ENCODE measurements around the gene FAM234B. TPM values are rescaled to one million over a fixed set of nuclear protein-coding genes. Genes with fewer than 3 reads are reported as not detected.
"Not testable (repeated sequence)": the region's sequence is repeated elsewhere in the genome, so short reads cannot be mapped to it uniquely, and the experiment has no call there.

The FAM234B gene
- total RNA-seq, 1 donor from 2014 or later, result 1.8 TPM

DNA sequence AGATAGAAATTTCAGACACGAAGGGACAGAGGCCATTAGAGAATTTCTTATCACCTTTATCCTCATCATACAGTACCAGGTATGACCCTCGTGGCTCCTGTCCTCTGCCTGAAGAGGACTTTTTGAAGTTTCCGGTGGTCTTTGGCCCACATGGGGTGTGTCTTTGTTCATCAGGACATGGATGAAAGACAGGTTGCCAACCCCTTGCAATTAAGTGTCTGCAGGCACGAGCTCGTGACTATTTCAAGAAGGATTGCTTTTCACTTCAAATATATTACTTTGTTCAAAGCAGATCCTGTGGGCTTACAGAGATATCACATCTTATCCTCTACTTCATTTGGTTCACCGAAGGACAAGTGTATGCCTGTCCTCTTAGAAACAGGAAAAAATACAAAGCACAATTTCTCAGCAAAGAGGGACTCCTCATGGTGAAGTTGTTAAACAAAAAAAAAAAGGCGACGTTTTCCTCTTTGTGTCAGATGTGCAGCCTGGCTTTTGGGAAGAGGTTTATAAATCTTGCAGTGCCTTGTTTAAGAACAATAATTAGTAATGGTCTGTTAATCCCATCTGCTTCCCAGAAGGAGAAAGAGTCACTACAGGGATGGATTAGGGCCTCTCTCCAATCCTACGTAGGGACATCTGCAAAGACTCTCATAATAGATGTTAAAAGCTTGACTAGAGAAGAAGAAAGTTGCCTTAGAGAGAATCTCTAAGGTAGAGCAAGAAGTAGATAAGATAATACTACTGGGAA is 13.5 kb upstream of the FAM234B start:
- intact Hi-C loops (cut with micrococcal nuclease), result no loop called here
- no peak for TF ChIP-seq CTCF (IDR thresholded peaks at IDR 0.05; ENCODE audit: borderline replicate concordance)
- Histone ChIP-seq H3K4me1 (no peaks in the 10 kb centered on the region), H3K9me3 (replicated peaks) (no peaks in the 10 kb centered on the region), H3K36me3 (no peaks in the 10 kb centered on the region), H3K4me3 (no peak overlapping the region), H3K27me3 (ENCODE audit: low read depth) (no peaks in the 10 kb centered on the region), H3K27ac (replicated peaks) (no peak overlapping the region)
- DNase-seq, result no peak

DNA sequence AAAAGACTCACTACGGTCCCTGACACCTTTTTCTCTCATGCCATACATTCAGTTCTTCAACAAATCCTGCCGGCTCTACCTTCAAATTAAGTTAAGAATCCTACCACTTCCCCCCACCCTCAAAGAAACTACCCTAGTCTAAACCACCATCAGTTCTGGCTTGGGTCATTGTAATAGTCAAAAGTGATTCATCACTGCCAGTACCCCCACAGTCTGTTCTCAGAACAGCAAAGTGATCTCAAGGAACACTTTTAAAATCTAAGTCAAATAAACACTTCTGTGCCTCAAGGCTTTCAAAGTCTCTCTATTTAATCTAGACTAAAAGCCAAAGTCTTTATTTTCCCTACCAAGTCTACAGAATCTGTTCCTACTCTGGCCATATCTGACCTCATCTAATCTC is 12.0 kb upstream of the FAM234B start:
- H3K27ac ChIP-seq (replicated peaks), result no peak overlapping the region
- no peaks in the 10 kb centered on the region for H3K27me3 ChIP-seq (ENCODE audit: low read depth)
- DNase-seq, result no peak
- intact Hi-C loops (cut with micrococcal nuclease), result no loop called here
- H3K36me3 ChIP-seq, result no peaks in the 10 kb centered on the region
- no peak overlapping the region for H3K4me3 ChIP-seq
- no peak for TF ChIP-seq CTCF (IDR thresholded peaks at IDR 0.05; ENCODE audit: borderline replicate concordance)
- H3K4me1 ChIP-seq, result no peaks in the 10 kb centered on the region
- no peaks in the 10 kb centered on the region for H3K9me3 ChIP-seq (replicated peaks)

GRCh38 chr12:13033476-13033875 is 10.7 kb upstream of the FAM234B start:
- Histone ChIP-seq H3K27me3 (ENCODE audit: low read depth) (no peaks in the 10 kb centered on the region), H3K9me3 (replicated peaks) (no peaks in the 10 kb centered on the region), H3K27ac (replicated peaks) (no peak overlapping the region), H3K36me3 (no peaks in the 10 kb centered on the region), H3K4me3 (no peak overlapping the region), H3K4me1 (no peaks in the 10 kb centered on the region)
- no peak for TF ChIP-seq CTCF (IDR thresholded peaks at IDR 0.05; ENCODE audit: borderline replicate concordance)
- intact Hi-C loops (cut with micrococcal nuclease), result no loop called here
- no peak for DNase-seq

GRCh38 chr12:13035335-13035734 is 8.8 kb upstream of the FAM234B start:
- intact Hi-C loops (cut with micrococcal nuclease); H3K36me3 ChIP-seq; H3K4me1 ChIP-seq; H3K9me3 ChIP-seq (replicated peaks); DNase-seq; H3K27ac ChIP-seq (replicated peaks); H3K27me3 ChIP-seq (ENCODE audit: low read depth); H3K4me3 ChIP-seq: not testable (repeated sequence)

GRCh38 chr12:13036881-13037280 is 7.3 kb upstream of the FAM234B start:
- Histone ChIP-seq H3K36me3 (no peaks in the 10 kb centered on the region), H3K27ac (replicated peaks) (no peak overlapping the region), H3K4me3 (no peak overlapping the region), H3K4me1 (no peaks in the 10 kb centered on the region), H3K9me3 (replicated peaks) (no peaks in the 10 kb centered on the region), H3K27me3 (ENCODE audit: low read depth) (no peaks in the 10 kb centered on the region)
- intact Hi-C loops (cut with micrococcal nuclease), result no loop called here
- DNase-seq, result no peak
- no peak for TF ChIP-seq CTCF (IDR thresholded peaks at IDR 0.05; ENCODE audit: borderline replicate concordance)

DNA sequence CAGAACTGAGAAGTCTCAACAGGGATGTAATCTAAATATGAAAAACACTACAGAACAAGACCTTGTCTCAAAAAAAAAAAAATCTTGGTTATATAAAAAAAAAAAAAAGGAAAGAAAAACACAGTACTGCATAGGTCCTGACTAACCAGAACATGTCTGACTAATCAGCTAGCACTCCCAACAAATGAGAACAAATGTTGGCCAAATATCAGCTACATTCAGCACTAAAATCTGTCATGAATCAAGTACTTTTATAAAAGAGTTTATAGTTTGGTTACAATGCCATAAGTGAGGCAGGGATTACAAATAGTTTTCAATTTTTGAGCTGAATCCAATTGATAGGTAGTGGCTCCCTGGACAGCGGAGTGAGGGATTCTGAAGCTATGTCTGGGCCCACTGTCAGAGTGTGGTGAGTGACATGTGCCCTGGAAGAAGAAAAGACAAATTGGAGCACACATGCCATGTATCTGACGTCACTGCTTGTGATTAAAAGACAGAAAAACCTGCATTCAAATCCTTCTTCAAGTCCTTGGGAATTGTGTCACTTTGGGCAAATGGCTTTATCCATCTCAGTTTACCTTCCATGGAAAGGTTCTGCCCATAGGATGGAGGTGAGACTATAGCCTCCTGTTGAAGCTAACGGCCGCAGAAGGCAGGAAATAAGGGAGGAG is 5.6 kb upstream of the FAM234B start:
- Histone ChIP-seq H3K27ac (replicated peaks) (no peak overlapping the region), H3K27me3 (ENCODE audit: low read depth) (no peaks in the 10 kb centered on the region), H3K9me3 (replicated peaks) (no peaks in the 10 kb centered on the region), H3K4me3 (no peak overlapping the region), H3K4me1 (peaks cover under 1% of the 10 kb centered on the region), H3K36me3 (no peaks in the 10 kb centered on the region)
- no peak for DNase-seq
- TF ChIP-seq CTCF (IDR thresholded peaks at IDR 0.05; ENCODE audit: borderline replicate concordance), result no peak
- intact Hi-C loops (cut with micrococcal nuclease), result no loop called here
